CD14-positive monocyte (primary cell): Measurements from ENCODE around the gene FAM90A26. TPM values are rescaled to one million over a fixed set of nuclear protein-coding genes. Genes with fewer than 3 reads are reported as not detected.

Experiments
- polyA plus RNA-seq, 3 donors: library from polyadenylated mRNA; depleted of rRNA in 1 of 3; unstranded in 2 of 3; stranded (reverse) in 1 of 3; fragments of 300-500 nt in 2 of 3; fragments of >200 nt in 1 of 3; fragmentation: Illumina TruSeq in 2 of 3; gene quantifications; 1 replicate in 2 of 3; 2 replicates in 1 of 3; pipeline ENCODE4 v1.2.3, GENCODE V29; 2012 to 2021

Gene FAM90A26
- polyA plus RNA-seq, 3 donors: not detected

Other genes with a start within 250 kb of the FAM90A26 start
- not detected for gene USP17L10, start 40.2 kb downstream of the FAM90A26 start, polyA plus RNA-seq
- not detected for gene USP17L11, start 45.0 kb downstream of the FAM90A26 start, polyA plus RNA-seq
- gene USP17L12, start 49.7 kb downstream of the FAM90A26 start, polyA plus RNA-seq: not detected
- gene USP17L13, start 54.5 kb downstream of the FAM90A26 start, polyA plus RNA-seq: not detected
- not detected for gene USP17L15, start 64.0 kb downstream of the FAM90A26 start, polyA plus RNA-seq
- gene USP17L17, start 73.5 kb downstream of the FAM90A26 start, polyA plus RNA-seq: not detected
- not detected for gene USP17L18, start 78.2 kb downstream of the FAM90A26 start, polyA plus RNA-seq
- not detected for gene USP17L19, start 83.0 kb downstream of the FAM90A26 start, polyA plus RNA-seq
- gene USP17L20, start 87.7 kb downstream of the FAM90A26 start, polyA plus RNA-seq: not detected
- gene USP17L21, start 92.5 kb downstream of the FAM90A26 start, polyA plus RNA-seq: not detected
- not detected for gene USP17L22, start 97.2 kb downstream of the FAM90A26 start, polyA plus RNA-seq
- gene USP17L24, start 154.8 kb downstream of the FAM90A26 start, polyA plus RNA-seq: not detected
- gene USP17L25, start 159.5 kb downstream of the FAM90A26 start, polyA plus RNA-seq: not detected
- gene USP17L26, start 164.2 kb downstream of the FAM90A26 start, polyA plus RNA-seq: not detected
- not detected for gene USP17L5, start 169.0 kb downstream of the FAM90A26 start, polyA plus RNA-seq
- not detected for gene USP17L27, start 173.7 kb downstream of the FAM90A26 start, polyA plus RNA-seq
- gene USP17L28, start 178.5 kb downstream of the FAM90A26 start, polyA plus RNA-seq: not detected
- gene USP17L29, start 183.2 kb downstream of the FAM90A26 start, polyA plus RNA-seq: not detected
- not detected for gene USP17L30, start 192.7 kb downstream of the FAM90A26 start, polyA plus RNA-seq